K562 (cell line): ENCODE data around the gene ROR2. TPM values are rescaled to one million over a fixed set of nuclear protein-coding genes. Genes with fewer than 3 reads are reported as not detected.

Source experiments
- ATAC-seq: fragments of 200-7000 bp; cut with Tn5 transposase; 3 replicates; pipeline ENCODE4 v1.9.1; 2020; ENCODE audit warnings: moderate library complexity
- BruUV-seq: library from RNA; stranded (reverse); fragments of 400-500 nt; replicated peaks from 2 replicates; lab custom pipeline; 2021; lab: Mats Ljungman, UMichigan
- CTCF ChIA-PET: fragments of 300-600 bp; formaldehyde crosslinking; extraction: SDS; loops from one replicate; lab custom pipeline; 2021; ENCODE audit warnings: low intra/inter-chr PET ratio; lab: Yijun Ruan, JAX
- POLR2A ChIA-PET: fragments of 300-600, 350-650 bp; sonication (Branson Sonifier 250); formaldehyde crosslinking; extraction: SDS; loops from one replicate; lab custom pipeline; 2021; ENCODE audit warnings: antibody characterized with exemption, inconsistent platforms; lab: Yijun Ruan, JAX
- DNase-seq, 4 experiments: peaks; one replicate each; pipeline versions ENCODE4 v3.0.0 to v3.0.0-alpha.2; 2011 to 2018; ENCODE audit warnings: low spot score in 3 of 4, mixed read lengths in 3 of 4; ENCODE audit errors: extremely low read depth in 1 of 4
- FAIRE-seq: peaks from 2 replicates; lab custom pipeline; 2011; peaks lifted over from hg19 to GRCh38; lab: Jason Lieb, UNC
- H2AFZ ChIP-seq: 2 replicates; pipeline ENCODE4 v1.6.0; 2011; ENCODE audit warnings: low read depth, low read length, control low read depth, inconsistent platforms
- H3K27ac ChIP-seq: fragments of 200-600 bp; 3 replicates; pipeline ENCODE4 v1.8.0; 2011; ENCODE audit warnings: low read depth, mild to moderate bottlenecking, control low read depth, inconsistent platforms, low read length, moderate library complexity, mixed read lengths; ENCODE audit errors: extremely low read depth
- H3K27me3 ChIP-seq, 2 experiments: fragments of 300-600 bp in 1 of 2; 2 replicates in 1 of 2; 3 replicates in 1 of 2; pipeline versions ENCODE4 v1.6.0 to v1.8.0; 2011; ENCODE audit warnings: inconsistent platforms in 2 of 2, low read length in 2 of 2, mild to moderate bottlenecking in 1 of 2, mixed read lengths in 1 of 2, moderate library complexity in 1 of 2; ENCODE audit not compliant: control insufficient read depth in 2 of 2, insufficient read depth in 2 of 2
- H3K36me3 ChIP-seq: fragments of 300-600 bp; 3 replicates; pipeline ENCODE4 v1.8.0; 2011; ENCODE audit warnings: mild to moderate bottlenecking, low read length, inconsistent platforms; ENCODE audit not compliant: control insufficient read depth, insufficient read depth
- H3K4me1 ChIP-seq, 2 experiments: fragments of 200-600 bp in 1 of 2; replicated peaks in 1 of 2; 2 replicates in 1 of 2; 3 replicates in 1 of 2; pipeline versions ENCODE4 v1.5.1 to v1.8.0; 2011; ENCODE audit warnings: inconsistent platforms in 2 of 2, low read length in 2 of 2, mild to moderate bottlenecking in 1 of 2, mixed read lengths in 1 of 2, moderate library complexity in 1 of 2; ENCODE audit not compliant: control insufficient read depth in 2 of 2, insufficient read depth in 2 of 2
- H3K4me2 ChIP-seq: 2 replicates; pipeline ENCODE4 v1.6.1; 2011; ENCODE audit warnings: low read length, control low read depth, inconsistent platforms, mixed read lengths; ENCODE audit not compliant: insufficient read depth
- H3K4me3 ChIP-seq: fragments of 200-600 bp; sonication (generic), shearing (Covaris generic); 2 replicates; pipeline ENCODE4 v1.5.1; 2016; ENCODE audit warnings: control low read depth, inconsistent platforms
- H3K79me2 ChIP-seq: fragments of 200-600 bp; 3 replicates; pipeline ENCODE4 v1.8.0; 2011; ENCODE audit warnings: low read length, inconsistent platforms; ENCODE audit not compliant: control insufficient read depth, insufficient read depth
- H3K9ac ChIP-seq, 2 experiments: 2 replicates each; pipeline versions ENCODE4 v1.6.0 to v1.6.1; 2011; ENCODE audit warnings: low read depth in 2 of 2, low read length in 2 of 2, control low read depth in 1 of 2, inconsistent platforms in 1 of 2, mild to moderate bottlenecking in 1 of 2, mixed read lengths in 1 of 2; ENCODE audit not compliant: insufficient read depth in 1 of 2
- H3K9me1 ChIP-seq: one replicate; pipeline ENCODE4 v1.6.0; 2011; ENCODE audit warnings: inconsistent platforms, mild to moderate bottlenecking, low read length, moderate library complexity; ENCODE audit not compliant: control insufficient read depth, insufficient read depth
- H3K9me3 ChIP-seq: replicated peaks from 2 replicates; pipeline ENCODE4 v1.5.1; 2011; ENCODE audit warnings: low read depth, low read length, inconsistent platforms; ENCODE audit not compliant: control insufficient read depth, insufficient read depth
- H4K20me1 ChIP-seq: replicated peaks from 2 replicates; pipeline ENCODE4 v1.6.1; 2011; ENCODE audit warnings: low read length, inconsistent platforms, mixed read lengths; ENCODE audit not compliant: control insufficient read depth, insufficient read depth
- BCOR ChIP-seq: fragments of 450-650 bp; IDR thresholded peaks from 2 replicates; pipeline ENCODE4 v1.6.1; 2016
- CBFB ChIP-seq: sonication (generic); formaldehyde crosslinking; IDR thresholded peaks from 2 replicates; pipeline ENCODE4 v1.4.0; 2020; ENCODE audit warnings: mild to moderate bottlenecking, missing genetic modification reagents
- CBX3 ChIP-seq, 2 experiments: IDR thresholded peaks; 1 replicate in 1 of 2; 2 replicates in 1 of 2; pipeline ENCODE4 v1.6.1; 2012; ENCODE audit warnings: inconsistent platforms in 2 of 2, low read length in 2 of 2, borderline replicate concordance in 1 of 2, control low read depth in 1 of 2
- CREB3 ChIP-seq: fragments of 450-650 bp; conservative IDR thresholded peaks from 2 replicates; pipeline ENCODE4 v1.6.1; 2016; ENCODE audit warnings: missing genetic modification characterization, low read depth, mild to moderate bottlenecking, missing compliant biosample characterization, moderate library complexity
- KDM1A ChIP-seq, 2 experiments: fragments of 450-650 bp; IDR thresholded peaks; 2 replicates each; pipeline ENCODE4 v1.6.1; 2016; ENCODE audit warnings: mild to moderate bottlenecking in 2 of 2
- MEIS2 ChIP-seq: fragments of 450-650 bp; IDR thresholded peaks from 2 replicates; pipeline ENCODE4 v1.6.1; 2014; ENCODE audit warnings: mild to moderate bottlenecking; ENCODE audit not compliant: partially characterized antibody
- NKRF ChIP-seq: fragments of 450-650 bp; IDR thresholded peaks from 2 replicates; pipeline ENCODE4 v1.6.1; 2016; ENCODE audit warnings: borderline replicate concordance
- PCBP2 ChIP-seq: fragments of 200-400 bp; formaldehyde crosslinking; IDR thresholded peaks from 2 replicates; pipeline ENCODE4 v1.6.1; 2018; ENCODE audit warnings: low read length, low read depth, mild to moderate bottlenecking, moderate library complexity; ENCODE audit not compliant: poor library complexity, severe bottlenecking
- SRF ChIP-seq, 2 experiments: fragments of 250-450, 450-650 bp in 1 of 2; sonication (Bioruptor Pico) in 1 of 2; sonication (generic) in 1 of 2; formaldehyde crosslinking; IDR thresholded peaks; 2 replicates each; pipeline versions ENCODE4 v1.5.0 to v1.5.1; 2020 to 2022; ENCODE audit warnings: mild to moderate bottlenecking in 1 of 2, missing genetic modification reagents in 1 of 2
- TRIM24 ChIP-seq, 2 experiments: fragments of 450-650 bp; IDR thresholded peaks; 2 replicates each; pipeline ENCODE4 v1.6.1; 2016
- TRIM28 ChIP-seq: fragments of 450-650 bp; IDR thresholded peaks from 2 replicates; pipeline ENCODE4 v1.6.1; 2017
- YY1 ChIP-seq, 3 experiments: IDR thresholded peaks; 2 replicates each; pipeline ENCODE4 v1.6.1; 2011; ENCODE audit warnings: low read length in 2 of 3, mild to moderate bottlenecking in 2 of 3, moderate library complexity in 2 of 3, borderline replicate concordance in 1 of 3, control low read depth in 1 of 3, low read depth in 1 of 3; ENCODE audit not compliant: insufficient read depth in 3 of 3, insufficient replicate concordance in 2 of 3, control insufficient read depth in 1 of 3, insufficient read length in 1 of 3; ENCODE audit errors: extremely low read depth in 1 of 3
- WGBS: fragments of 100-300 bp; shearing (Covaris generic); methylation state at CpG from one replicate; pipeline ENCODE4 v1.1.6; 2016; ENCODE audit warnings: low coverage, mixed read lengths; ENCODE audit not compliant: insufficient coverage; ENCODE audit errors: missing lambda C conversion rate; 5-methylcytosine and 5-hydroxymethylcytosine counted together
- in situ Hi-C: fragments of 300-500 bp; cut with MboI; formaldehyde crosslinking; loops from 4 replicates; pipeline ENCODE4 v1.15.0; 2018; ENCODE audit warnings: inconsistent platforms, mixed read lengths
- intact Hi-C: fragments of 100-400 bp; cut with micrococcal nuclease; formaldehyde crosslinking; loops from 2 replicates; pipeline ENCODE4 v1.14.2; 2022
- polyA plus RNA-seq, 8 experiments: library from polyadenylated mRNA; depleted of rRNA in 4 of 8; stranded (reverse) in 5 of 8; unstranded in 3 of 8; fragments of >200 nt; fragmentation: Nextera tagmentation in 2 of 8; fragmentation: Illumina TruSeq in 1 of 8; extraction: Ambion mirVana in 2 of 8; extraction: Trizol in 1 of 8; gene quantifications; 2 replicates each; pipeline versions ENCODE4 v1.2.1 to v1.2.3, GENCODE V29; 2011 to 2014; ENCODE audit warnings: inconsistent platforms in 1 of 8, missing spikeins in 1 of 8
- total RNA-seq, 7 experiments: library from RNA; depleted of rRNA in 6 of 7; stranded (reverse); fragments of >200 nt in 6 of 7; fragmentation: Illumina TruSeq in 2 of 7; extraction: Trizol in 2 of 7; gene quantifications; 2 replicates each; pipeline versions ENCODE4 v1.2.1 to v1.2.3, GENCODE V29; 2011 to 2021; ENCODE audit warnings: low replicate concordance in 1 of 7

Gene ROR2
- total and polyA plus RNA-seq, 9 of the 15 experiments (the other 6 are each of a cell fraction or from before 2014, with no cell fraction given), result 5.6 to 33.8 (median 15.3) TPM

- intact Hi-C loops, result no loop called here
- BruUV-seq, result no TSS peak
These were observed 2.0 kb upstream of the ROR2 start for GRCh38 chr9:91951944-91952520.

More at GRCh38 chr9:91951944-91952520, 2.0 kb upstream of the ROR2 start:
- Histone ChIP-seq H3K9me1 (no peaks in the 10 kb centered on the region), H2AFZ (peak overlapping the region; percentile 28), H3K27me3 (no peaks in the 10 kb centered on the region), H3K36me3 (no peaks in the 10 kb centered on the region), H3K4me2 (no peak overlapping the region), H3K4me3 (no peak overlapping the region), H3K79me2 (peaks cover 30% of the 10 kb centered on the region), H3K27ac (no peak overlapping the region), H4K20me1 (no peaks in the 10 kb centered on the region), H3K4me1 (peaks cover 8 to 28% of the 10 kb centered on the region in 2 experiments; a peak in 4 of 5 replicates), H3K9me3 (peaks cover 4% of the 10 kb centered on the region; the same call in 1 of the 2 replicates), H3K9ac (no peak overlapping the region)
- no peak for TF ChIP-seq CBFB (CRISPR knock-in tag)
- 0 out of 4 replicates have a peak, but pooled peaks of 1 of the 2 experiments have one; percentile 48 for TF ChIP-seq TRIM24 (IDR thresholded peaks at IDR 0.05)
- TF ChIP-seq KDM1A (IDR thresholded peaks at IDR 0.05), result 0 out of 4 replicates have a peak, but pooled peaks of 1 of the 2 experiments have one; percentile 16
- TF ChIP-seq CBX3 (IDR thresholded peaks at IDR 0.05; ENCODE audit: borderline replicate concordance in 1 of 2, low read length in 2 of 2), result 0 out of 3 replicates have a peak, but pooled peaks of 1 of the 2 experiments have one; percentile 14
- TF ChIP-seq SRF (CRISPR knock-in tag; IDR thresholded peaks at IDR 0.05), result no peak
- TF ChIP-seq MEIS2, result peak; percentile 10
- no peak for TF ChIP-seq NKRF
- no peak for TF ChIP-seq PCBP2
- TF ChIP-seq BCOR, result peak; percentile 31; the same call in 1 of the 2 replicates
- TF ChIP-seq CREB3 (tag), result no peak
- TF ChIP-seq YY1 (IDR thresholded peaks at IDR 0.05; ENCODE audit: borderline replicate concordance in 1 of 3, control insufficient read depth in 1 of 3, extremely low read depth in 1 of 3, insufficient read depth in 3 of 3, insufficient read length in 1 of 3, insufficient replicate concordance in 2 of 3, low read depth in 1 of 3, low read length in 2 of 3), result peak in 1 of 3 experiments; percentile 18
- peak; percentile 53; the same call in 1 of the 2 replicates for TF ChIP-seq TRIM28
- 42% methylated on average over 6 of the region's 6 CpGs for WGBS
- FAIRE-seq (peak; percentile 56), DNase-seq (no peak), ATAC-seq (no peak)
- POLR2A ChIA-PET, result interaction anchor here (0.7 kb wide), 1 partner anchor 10 kb away, joined by 3 read pairs; no protein-coding TSS in a partner anchor
- CTCF ChIA-PET, result no interaction called here
- in situ Hi-C loops, result loop anchor here (10.0 kb wide), 1 partner anchor 187 kb away; no protein-coding TSS in a partner anchor
